Spleen (tissue), 13 donors: Measurements from ENCODE around the gene KCTD8. TPM values are rescaled to one million over a fixed set of nuclear protein-coding genes. Genes with fewer than 3 reads are reported as not detected.

Experiments used
- DNase-seq: peaks from one replicate; pipeline ENCODE4 v3.0.0-alpha.2; 2020
- H3K27ac ChIP-seq, 8 donors: fragments of 200-600 bp; sonication (generic) in 7 of 8; 1 replicate in 4 of 8; 2 replicates in 4 of 8; pipeline versions ENCODE4 v1.5.0 to v1.8.0; 2016 to 2021; ENCODE audit warnings: inconsistent platforms in 4 of 8, mild to moderate bottlenecking in 4 of 8, moderate library complexity in 1 of 8
- H3K27me3 ChIP-seq, 7 donors: fragments of 200-600 bp; sonication (generic) in 6 of 7; replicated peaks in 1 of 7; 1 replicate in 4 of 7; 2 replicates in 3 of 7; pipeline versions ENCODE4 v1.5.0 to v1.8.0; 2016 to 2021; ENCODE audit warnings: inconsistent platforms in 3 of 7, mild to moderate bottlenecking in 1 of 7
- H3K36me3 ChIP-seq, 6 donors: fragments of 200-600 bp; sonication (generic) in 5 of 6; 1 replicate in 4 of 6; 2 replicates in 2 of 6; pipeline versions ENCODE4 v1.5.0 to v1.8.0; 2016 to 2021; ENCODE audit warnings: inconsistent platforms in 2 of 6
- H3K4me1 ChIP-seq, 6 donors: fragments of 200-600 bp; sonication (generic) in 5 of 6; 1 replicate in 3 of 6; 2 replicates in 3 of 6; pipeline versions ENCODE4 v1.5.0 to v1.8.0; 2016 to 2021; ENCODE audit warnings: inconsistent platforms in 3 of 6
- H3K4me3 ChIP-seq, 8 donors: fragments of 200-600 bp; sonication (generic) in 7 of 8; 1 replicate in 4 of 8; 2 replicates in 4 of 8; pipeline versions ENCODE4 v1.5.0 to v1.8.0; 2016 to 2021; ENCODE audit warnings: inconsistent platforms in 4 of 8, mild to moderate bottlenecking in 4 of 8, moderate library complexity in 2 of 8
- H3K9me3 ChIP-seq, 8 donors: fragments of 200-600 bp; sonication (generic) in 7 of 8; 1 replicate in 4 of 8; 2 replicates in 4 of 8; pipeline versions ENCODE4 v1.5.0 to v1.8.0; 2016 to 2021; ENCODE audit warnings: inconsistent platforms in 4 of 8
- POLR2A ChIP-seq, 3 donors: fragments of 450-650 bp; IDR thresholded peaks; one replicate each; pipeline ENCODE4 v1.5.1; 2017; ENCODE audit warnings: antibody characterized with exemption in 3 of 3, mild to moderate bottlenecking in 1 of 3
- POLR2AphosphoS5 ChIP-seq, 3 donors: sonication (generic); formaldehyde crosslinking; IDR thresholded peaks; one replicate each; pipeline ENCODE4 v1.5.1; 2017; ENCODE audit warnings: antibody characterized with exemption in 3 of 3
- WGBS, 5 donors: extraction: QIAGEN DNeasy Blood & Tissue Kit in 3 of 5; methylation state at CpG; one replicate each; pipeline versions ENCODE4 v1.1.5 to v1.1.7; 2013 to 2018; 5-methylcytosine and 5-hydroxymethylcytosine counted together
- intact Hi-C: fragments of 100-400 bp; cut with DNase I; formaldehyde crosslinking; loops from one replicate; pipeline ENCODE4 v1.15.0; 2023; ENCODE audit warnings: low total_unique reads
- long read RNA-seq, 2 donors: transcript quantifications; one replicate each; lab custom pipeline, GENCODE V29; 2026
- polyA plus RNA-seq, 3 donors: library from polyadenylated mRNA; stranded (reverse); fragments of 200-250 nt; gene quantifications; one replicate each; pipeline ENCODE4 v1.2.1, GENCODE V29; 2013
- total RNA-seq, 7 donors: library from RNA; depleted of rRNA in 3 of 7; stranded (reverse); fragments of >200 nt in 3 of 7; fragmentation: NEBNext Ultra II Directional in 4 of 7; extraction: Animal tissue kit (Norgen Biotek cat#: 25700) in 4 of 7; gene quantifications; one replicate each; pipeline versions ENCODE4 v1.1.0 to v1.2.1, GENCODE V29; 2016 to 2021
- TF ChIP-seq, protein P1 (sequence below), 11 experiments: fragments of 200-600 bp in 7 of 11; fragments of 450-650 bp in 4 of 11; sonication (generic) in 4 of 11; IDR thresholded peaks in 8 of 11; conservative IDR thresholded peaks in 3 of 11; 1 replicate in 7 of 11; 2 replicates in 4 of 11; pipeline versions ENCODE4 v1.4.0 to v1.8.0; 2016 to 2021; ENCODE audit warnings: antibody characterized with exemption in 11 of 11, inconsistent platforms in 4 of 11, mild to moderate bottlenecking in 1 of 11
- donor health status: healthy with polysubstance abuse.
- donor health status: DM: no; HTN: no; CAD: no; lungs with moderate emphysema.
- donor health status: DM: no; HTN: no; CAD: no.
- donor health status: Bipolar disorder and iron deficiency.
- donor health status: healthy.
- donor health status: DM: no; HTN: no; CAD: no.
- donor health status: DM: yes; HTN: yes; CAD: no.

The KCTD8 gene
- under 1 TPM in 1 of 7 donors, not detected in 6; 0.30 TPM for total RNA-seq
- not detected for polyA plus RNA-seq
- long read RNA-seq, donor 1 = 0 reads
- long read RNA-seq, donor 2 = 0 reads

DNA sequence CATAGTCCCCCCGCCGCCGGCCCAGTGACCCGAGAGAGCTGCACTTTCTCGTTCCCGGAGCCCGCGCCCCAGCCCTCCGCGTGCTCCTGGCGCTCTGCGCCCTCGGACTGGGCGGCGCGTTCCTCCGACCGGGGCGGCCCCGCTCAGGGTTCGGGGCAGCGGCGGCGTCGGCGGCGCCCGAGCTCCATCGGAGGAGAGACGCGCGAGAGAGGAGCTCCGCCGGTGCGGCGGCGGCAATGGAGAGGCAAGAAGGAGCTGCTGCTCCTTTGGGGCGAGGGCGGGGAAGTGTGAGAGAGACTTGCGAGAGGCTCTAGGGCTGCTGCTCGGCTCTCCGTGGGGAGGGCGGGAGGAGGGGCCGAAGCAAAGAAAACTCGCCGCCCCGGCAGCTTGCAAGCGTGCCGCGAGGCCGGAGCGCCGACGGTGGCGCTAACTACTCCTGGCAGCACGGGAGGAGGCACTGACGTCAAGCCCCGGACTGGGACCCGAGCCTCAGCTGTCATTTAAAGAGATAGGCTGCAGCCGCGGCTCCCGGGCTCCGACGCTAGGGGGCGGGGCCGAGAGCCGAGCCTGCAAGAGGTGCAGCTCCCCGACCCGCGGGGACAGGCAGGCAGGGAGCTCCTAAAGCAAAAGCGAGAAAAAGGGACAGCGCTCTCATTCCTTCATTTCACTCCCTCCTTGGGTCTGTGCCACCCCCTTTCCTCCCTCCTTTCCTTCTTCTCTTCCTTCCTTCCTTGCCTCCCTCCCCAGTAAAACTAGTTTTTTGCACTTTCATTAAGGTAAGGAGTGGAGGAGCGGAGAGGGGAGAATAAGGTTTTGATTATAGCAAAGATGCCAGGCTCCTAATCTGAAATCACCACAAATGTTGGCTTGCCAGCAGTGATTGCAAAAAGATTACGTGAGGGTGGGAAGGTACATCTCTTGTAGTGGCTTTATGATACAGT is at the start of gene KCTD8:
Gene KCTD8 (minus strand): TSS at position 289 of the 941 bp plus-strand sequence.
- DNase-seq = peak; percentile 83
- Histone ChIP-seq H3K9me3 (no peaks in the 10 kb centered on the region), H3K4me3 (peak within 1 kb of the TSS; percentile 32 to 73 (median 51)), H3K27ac (peak within 1 kb of the TSS in 2 of 8 donors; percentile 48 to 75), H3K4me1 (peaks cover 0 to 31% (median 24%) of the 10 kb centered on the region in 6 donors), H3K36me3 (no peaks in the 10 kb centered on the region), H3K27me3 (peaks cover 0 to 94% (median 50%) of the 10 kb centered on the region in 7 donors)
- intact Hi-C loops = no loop called here
- TF ChIP-seq POLR2A (IDR thresholded peaks at IDR 0.05) (no peak), POLR2AphosphoS5 (IDR thresholded peaks at IDR 0.05) (no peak)
- TF ChIP-seq, protein P1, sequence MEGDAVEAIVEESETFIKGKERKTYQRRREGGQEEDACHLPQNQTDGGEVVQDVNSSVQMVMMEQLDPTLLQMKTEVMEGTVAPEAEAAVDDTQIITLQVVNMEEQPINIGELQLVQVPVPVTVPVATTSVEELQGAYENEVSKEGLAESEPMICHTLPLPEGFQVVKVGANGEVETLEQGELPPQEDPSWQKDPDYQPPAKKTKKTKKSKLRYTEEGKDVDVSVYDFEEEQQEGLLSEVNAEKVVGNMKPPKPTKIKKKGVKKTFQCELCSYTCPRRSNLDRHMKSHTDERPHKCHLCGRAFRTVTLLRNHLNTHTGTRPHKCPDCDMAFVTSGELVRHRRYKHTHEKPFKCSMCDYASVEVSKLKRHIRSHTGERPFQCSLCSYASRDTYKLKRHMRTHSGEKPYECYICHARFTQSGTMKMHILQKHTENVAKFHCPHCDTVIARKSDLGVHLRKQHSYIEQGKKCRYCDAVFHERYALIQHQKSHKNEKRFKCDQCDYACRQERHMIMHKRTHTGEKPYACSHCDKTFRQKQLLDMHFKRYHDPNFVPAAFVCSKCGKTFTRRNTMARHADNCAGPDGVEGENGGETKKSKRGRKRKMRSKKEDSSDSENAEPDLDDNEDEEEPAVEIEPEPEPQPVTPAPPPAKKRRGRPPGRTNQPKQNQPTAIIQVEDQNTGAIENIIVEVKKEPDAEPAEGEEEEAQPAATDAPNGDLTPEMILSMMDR (IDR thresholded peaks at IDR 0.05 in 8 of 11, conservative IDR thresholded peaks at IDR 0.05 in 3 of 11) = peak in 10 of 11 experiments; percentile 10 to 69 (median 46)
- 1 to 4% (median 2%) methylated on average over 40 to 74 of the region's 74 CpGs for WGBS, 5 donors

DNA sequence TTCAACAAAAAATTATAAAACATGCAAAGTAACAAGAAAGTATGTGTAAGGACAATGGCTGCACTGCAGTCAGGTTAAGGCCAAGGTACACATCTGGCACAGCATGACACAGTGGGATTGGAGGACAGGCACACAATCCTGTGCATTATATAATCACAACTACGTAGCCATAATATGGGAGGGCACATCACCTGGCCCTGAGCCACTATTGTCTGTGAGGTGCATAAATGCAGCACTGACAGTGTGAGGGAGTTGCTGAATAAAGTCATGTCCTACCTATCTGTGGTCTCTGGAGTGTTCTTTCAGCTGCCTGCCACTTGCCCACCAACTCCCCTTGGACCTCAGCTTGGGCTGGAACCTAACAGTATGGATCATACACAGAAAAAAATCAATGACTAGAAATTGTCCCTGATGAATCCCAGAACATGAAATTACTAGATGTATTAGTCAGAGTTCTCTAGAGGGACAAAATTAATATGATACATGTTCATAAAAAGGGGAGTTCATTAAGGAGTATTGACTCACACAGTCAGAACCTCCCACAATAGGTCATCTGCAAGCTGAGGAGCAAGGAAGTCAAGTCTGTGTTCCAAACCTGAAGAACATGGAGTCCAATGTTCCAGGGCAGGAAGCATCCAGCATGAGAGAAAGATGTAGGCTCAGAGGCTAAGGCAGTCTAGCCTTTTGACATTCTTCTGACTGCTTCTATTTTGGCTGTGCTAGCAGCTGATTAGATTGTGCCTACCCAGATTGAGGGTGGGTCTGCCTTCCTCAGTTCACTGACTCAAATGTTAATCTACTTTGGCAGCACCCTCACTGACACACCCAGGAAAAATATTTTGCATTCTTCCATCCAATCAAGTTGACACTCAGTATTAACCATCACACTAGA is 46.4 kb upstream of the KCTD8 start:
- TF ChIP-seq, protein P1 (IDR thresholded peaks at IDR 0.05 in 8 of 11, conservative IDR thresholded peaks at IDR 0.05 in 3 of 11) = no peak
- TF ChIP-seq POLR2A (IDR thresholded peaks at IDR 0.05) (no peak), POLR2AphosphoS5 (IDR thresholded peaks at IDR 0.05) (no peak)
- Histone ChIP-seq H3K27ac (no peak overlapping the region), H3K27me3 (no peaks in the 10 kb centered on the region), H3K9me3 (no peaks in the 10 kb centered on the region), H3K4me3 (no peak overlapping the region), H3K36me3 (no peaks in the 10 kb centered on the region), H3K4me1 (no peaks in the 10 kb centered on the region)
- intact Hi-C loops = no loop called here
- 0% methylated on average over 1 of the region's 1 CpG for WGBS, 5 donors
- no peak for DNase-seq

DNA sequence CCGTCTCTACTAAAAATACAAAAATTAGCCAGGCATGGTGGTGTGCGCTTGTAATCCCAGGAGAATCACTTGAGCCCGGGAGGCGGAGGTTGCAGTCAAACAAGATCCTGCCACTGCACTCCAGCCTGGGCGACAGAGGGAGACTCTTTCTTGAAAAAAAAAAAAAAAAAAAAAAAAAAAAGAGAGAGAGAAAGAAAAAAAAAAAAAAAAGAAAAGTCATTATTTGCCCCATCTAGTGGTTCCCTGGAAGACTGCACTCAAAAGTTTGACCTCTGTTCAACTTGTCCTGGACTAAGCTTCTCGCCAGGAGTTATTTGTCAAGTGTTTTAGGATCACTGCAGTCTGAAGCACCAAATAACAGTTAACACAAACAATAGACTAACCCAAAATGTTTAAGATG is 45.3 kb upstream of the KCTD8 start:
- intact Hi-C loops = no loop called here
- Histone ChIP-seq H3K4me1 (no peaks in the 10 kb centered on the region), H3K27ac (no peak overlapping the region), H3K4me3 (no peak overlapping the region), H3K27me3 (no peaks in the 10 kb centered on the region), H3K36me3 (no peaks in the 10 kb centered on the region), H3K9me3 (no peaks in the 10 kb centered on the region)
- no peak for TF ChIP-seq POLR2A (IDR thresholded peaks at IDR 0.05)
- no peak for TF ChIP-seq POLR2AphosphoS5 (IDR thresholded peaks at IDR 0.05)
- TF ChIP-seq, protein P1 (IDR thresholded peaks at IDR 0.05 in 8 of 11, conservative IDR thresholded peaks at IDR 0.05 in 3 of 11) = peak in 2 of 11 experiments; percentile 19 to 32
- DNase-seq = no peak
- WGBS, 5 donors = 40 to 48% (median 44%) methylated on average over 6 of the region's 6 CpGs
